IMR-90 (cell line): ENCODE results near the gene THRB. TPM values are rescaled to one million over a fixed set of nuclear protein-coding genes. Genes with fewer than 3 reads are reported as not detected.

Experiments
- ATAC-seq: fragments of 200-7000 bp; cut with Tn5 transposase; 2 replicates; pipeline ENCODE4 v1.9.1; 2020; ENCODE audit warnings: low read depth, mild to moderate bottlenecking, moderate library complexity
- BruUV-seq: library from RNA; stranded (reverse); fragments of 400-500 nt; replicated peaks from 2 replicates; lab custom pipeline; 2021; lab: Mats Ljungman, UMichigan
- CTCF ChIA-PET: fragments of 300-600 bp; formaldehyde crosslinking; extraction: SDS; loops from one replicate; lab custom pipeline; 2021; ENCODE audit warnings: antibody characterized with exemption; lab: Yijun Ruan, JAX
- POLR2A ChIA-PET: fragments of 300-600 bp; sonication (Branson Sonifier 250); formaldehyde crosslinking; loops from one replicate; lab custom pipeline; 2022; ENCODE audit warnings: antibody characterized with exemption; ENCODE audit not compliant: unreplicated experiment; lab: Charles Lee
- DNase-seq: peaks from one replicate; pipeline ENCODE4 v3.0.0; 2013
- H2AFZ ChIP-seq: replicated peaks from 2 replicates; pipeline ENCODE3; 2013; ENCODE audit warnings: low read length, mild to moderate bottlenecking; ENCODE audit not compliant: poor library complexity
- H2AK5ac ChIP-seq: 2 replicates; pipeline ENCODE4 v1.6.1; 2013; ENCODE audit warnings: low read depth, low read length, inconsistent platforms
- H2AK9ac ChIP-seq: replicated peaks from 2 replicates; pipeline ENCODE3; 2013; ENCODE audit warnings: mild to moderate bottlenecking, low read depth, low read length, moderate library complexity; ENCODE audit not compliant: poor library complexity
- H2BK120ac ChIP-seq: 2 replicates; pipeline ENCODE4 v1.6.1; 2013; ENCODE audit warnings: low read depth, low read length, inconsistent platforms
- H2BK15ac ChIP-seq: 3 replicates; pipeline ENCODE4 v1.6.1; 2013; ENCODE audit warnings: low read depth, low read length, inconsistent platforms
- H2BK20ac ChIP-seq: 2 replicates; pipeline ENCODE4 v1.6.1; 2013; ENCODE audit warnings: low read depth, mild to moderate bottlenecking, inconsistent platforms, low read length, moderate library complexity
- H2BK5ac ChIP-seq: 2 replicates; pipeline ENCODE4 v1.6.1; 2013; ENCODE audit warnings: mild to moderate bottlenecking, low read depth, low read length, inconsistent platforms; ENCODE audit not compliant: poor library complexity, severe bottlenecking
- H3K14ac ChIP-seq: replicated peaks from 2 replicates; pipeline ENCODE4 v1.6.1; 2013; ENCODE audit warnings: low read depth, low read length, inconsistent platforms
- H3K18ac ChIP-seq: 2 replicates; pipeline ENCODE4 v1.6.1; 2013; ENCODE audit warnings: low read depth, low read length, control low read depth
- H3K23ac ChIP-seq: 2 replicates; pipeline ENCODE4 v1.6.1; 2013; ENCODE audit warnings: low read depth, low read length, inconsistent platforms
- H3K27ac ChIP-seq: 2 replicates; pipeline ENCODE4 v1.5.1; 2013; ENCODE audit warnings: mild to moderate bottlenecking, control low read depth, low read length; ENCODE audit not compliant: insufficient read depth
- H3K27me3 ChIP-seq: 2 replicates; pipeline ENCODE4 v1.6.1; 2013; ENCODE audit warnings: low read length; ENCODE audit not compliant: control insufficient read depth, insufficient read depth
- H3K36me3 ChIP-seq: 2 replicates; pipeline ENCODE4 v1.6.1; 2013; ENCODE audit warnings: low read length, mixed read lengths; ENCODE audit not compliant: control insufficient read depth, insufficient read depth
- H3K4ac ChIP-seq: 2 replicates; pipeline ENCODE4 v1.6.1; 2013; ENCODE audit warnings: low read depth, low read length, inconsistent platforms
- H3K4me1 ChIP-seq: 2 replicates; pipeline ENCODE4 v1.6.1; 2013; ENCODE audit warnings: low read length, mixed read lengths; ENCODE audit not compliant: control insufficient read depth, insufficient read depth
- H3K4me2 ChIP-seq: 2 replicates; pipeline ENCODE4 v1.6.1; 2013; ENCODE audit warnings: low read depth, mild to moderate bottlenecking, control low read depth, low read length, moderate library complexity
- H3K4me3 ChIP-seq: 2 replicates; pipeline ENCODE4 v1.5.1; 2013; ENCODE audit warnings: low read depth, mild to moderate bottlenecking, control low read depth, low read length, moderate library complexity; ENCODE audit not compliant: insufficient read depth
- H3K56ac ChIP-seq: 2 replicates; pipeline ENCODE4 v1.6.1; 2013; ENCODE audit warnings: low read length, inconsistent platforms; ENCODE audit not compliant: insufficient read depth; ENCODE audit errors: extremely low read depth
- H3K79me1 ChIP-seq, 2 experiments: 2 replicates each; pipeline ENCODE4 v1.6.1; 2013; ENCODE audit warnings: low read length in 2 of 2, inconsistent platforms in 1 of 2, low read depth in 1 of 2
- H3K9ac ChIP-seq: 2 replicates; pipeline ENCODE4 v1.6.1; 2013; ENCODE audit warnings: low read depth, low read length, control low read depth
- H3K9me1 ChIP-seq: 2 replicates; pipeline ENCODE4 v1.6.1; 2013; ENCODE audit warnings: low read length, inconsistent platforms; ENCODE audit not compliant: insufficient read depth
- H3K9me3 ChIP-seq: 2 replicates; pipeline ENCODE4 v1.6.1; 2013; ENCODE audit warnings: low read length; ENCODE audit not compliant: control insufficient read depth, insufficient read depth
- H4K20me1 ChIP-seq: 2 replicates; pipeline ENCODE4 v1.6.1; 2013; ENCODE audit warnings: low read length, inconsistent platforms; ENCODE audit not compliant: insufficient read depth
- H4K5ac ChIP-seq: 2 replicates; pipeline ENCODE4 v1.6.1; 2013; ENCODE audit warnings: mild to moderate bottlenecking, low read depth, low read length, control low read depth
- H4K8ac ChIP-seq, 2 experiments: 2 replicates each; pipeline ENCODE4 v1.6.1; 2013; ENCODE audit warnings: low read depth in 2 of 2, low read length in 2 of 2, control low read depth in 1 of 2, inconsistent platforms in 1 of 2
- H4K91ac ChIP-seq: 2 replicates; pipeline ENCODE4 v1.6.1; 2013; ENCODE audit warnings: low read depth, low read length, inconsistent platforms; ENCODE audit not compliant: insufficient read depth
- BHLHE40 ChIP-seq: fragments of 150-350 bp; IDR thresholded peaks from 2 replicates; pipeline ENCODE4 v1.6.1; 2016; ENCODE audit warnings: mild to moderate bottlenecking, low read depth, low read length
- CEBPB ChIP-seq: IDR thresholded peaks from 2 replicates; pipeline ENCODE4 v1.6.1; 2012; ENCODE audit warnings: low read depth, low read length, improper control_type of control experiment
- CHD1 ChIP-seq: IDR thresholded peaks from 2 replicates; pipeline ENCODE4 v1.6.1; 2012; ENCODE audit warnings: low read depth, low read length, improper control_type of control experiment
- FOS ChIP-seq: fragments of 150-350 bp; IDR thresholded peaks from 2 replicates; pipeline ENCODE4 v1.6.1; 2016; ENCODE audit warnings: low read depth, low read length
- MAFK ChIP-seq: IDR thresholded peaks from 2 replicates; pipeline ENCODE4 v1.6.1; 2012; ENCODE audit warnings: low read depth, low read length, improper control_type of control experiment
- MAZ ChIP-seq: IDR thresholded peaks from 2 replicates; pipeline ENCODE4 v1.6.1; 2012; ENCODE audit warnings: low read depth, mild to moderate bottlenecking, low read length, improper control_type of control experiment, moderate library complexity, borderline replicate concordance
- MXI1 ChIP-seq: IDR thresholded peaks from 2 replicates; pipeline ENCODE4 v1.6.1; 2012; ENCODE audit warnings: low read depth, mild to moderate bottlenecking, low read length, moderate library complexity, borderline replicate concordance
- NFE2L2 ChIP-seq: fragments of 150-350 bp; IDR thresholded peaks from 2 replicates; pipeline ENCODE4 v1.6.1; 2016; ENCODE audit warnings: low read depth, mild to moderate bottlenecking, low read length
- POLR2A ChIP-seq: IDR thresholded peaks from 2 replicates; pipeline ENCODE4 v1.6.1; 2012; ENCODE audit warnings: mild to moderate bottlenecking, low read depth, low read length
- RAD21 ChIP-seq: IDR thresholded peaks from 2 replicates; pipeline ENCODE4 v1.6.1; 2012; ENCODE audit warnings: low read length, improper control_type of control experiment
- RCOR1 ChIP-seq: IDR thresholded peaks from 2 replicates; pipeline ENCODE4 v1.6.1; 2012; ENCODE audit warnings: mild to moderate bottlenecking, low read length, improper control_type of control experiment; ENCODE audit not compliant: insufficient replicate concordance
- RFX5 ChIP-seq: IDR thresholded peaks from 2 replicates; pipeline ENCODE4 v1.8.0; 2012; ENCODE audit warnings: low read depth, mild to moderate bottlenecking, low read length, moderate library complexity
- SMC3 ChIP-seq: fragments of 150-350 bp; IDR thresholded peaks from 2 replicates; pipeline ENCODE4 v1.6.1; 2016; ENCODE audit warnings: low read depth, mild to moderate bottlenecking, antibody characterized with exemption, low read length, moderate library complexity
- WGBS, 2 experiments: methylation state at CpG; one replicate each; pipeline versions ENCODE4 v1.1.5 to v1.1.7; 2013; ENCODE audit warnings: missing lambda C conversion rate in 2 of 2; ENCODE audit not compliant: insufficient read length in 1 of 2; ENCODE audit errors: extremely low coverage in 2 of 2; 5-methylcytosine and 5-hydroxymethylcytosine counted together
- dilution Hi-C: fragments of 300-500 bp; cut with HindIII; formaldehyde crosslinking; loops from one replicate; pipeline ENCODE4 v1.14.3; 2018; ENCODE audit warnings: low sequenced_read_pairs; ENCODE audit not compliant: unreplicated experiment
- in situ Hi-C: fragments of 300-500 bp; cut with MboI; formaldehyde crosslinking; loops from 3 replicates; pipeline ENCODE4 v1.14.3; 2019; ENCODE audit warnings: low sequenced_read_pairs, inconsistent platforms, mixed read lengths
- intact Hi-C: fragments of 100-400 bp; cut with micrococcal nuclease; formaldehyde crosslinking; loops from 2 replicates; pipeline ENCODE4 v1.10.0; 2022
- polyA plus RNA-seq, 3 experiments: library from polyadenylated mRNA; depleted of rRNA; stranded (reverse); fragments of >200 nt; gene quantifications; 2 replicates each; pipeline ENCODE4 v1.2.3, GENCODE V29; 2012; ENCODE audit warnings: low replicate concordance in 1 of 3
- total RNA-seq: library from RNA; depleted of rRNA; stranded (reverse); fragments of >200 nt; gene quantifications from 2 replicates; pipeline ENCODE4 v1.2.3, GENCODE V29; 2012
- TF ChIP-seq, protein P1 (sequence below): fragments of 150-350 bp; IDR thresholded peaks from 2 replicates; pipeline ENCODE4 v1.6.1; 2017; ENCODE audit warnings: mild to moderate bottlenecking, antibody characterized with exemption, low read length, low read depth
- TF ChIP-seq, protein P2 (sequence below): conservative IDR thresholded peaks from 2 replicates; pipeline ENCODE4 v1.5.1; 2012; ENCODE audit warnings: mild to moderate bottlenecking, low read depth, low read length, improper control_type of control experiment
- TF ChIP-seq, protein P3 (sequence below): fragments of 150-350 bp; IDR thresholded peaks from 2 replicates; pipeline ENCODE4 v1.6.1; 2016; ENCODE audit warnings: low read depth, mild to moderate bottlenecking, low read length, moderate library complexity, borderline replicate concordance

THRB gene
- total and polyA plus RNA-seq, 2 of the 4 experiments (the other 2 are of a cell fraction) = under 0.01 TPM; not detected in 1

DNA sequence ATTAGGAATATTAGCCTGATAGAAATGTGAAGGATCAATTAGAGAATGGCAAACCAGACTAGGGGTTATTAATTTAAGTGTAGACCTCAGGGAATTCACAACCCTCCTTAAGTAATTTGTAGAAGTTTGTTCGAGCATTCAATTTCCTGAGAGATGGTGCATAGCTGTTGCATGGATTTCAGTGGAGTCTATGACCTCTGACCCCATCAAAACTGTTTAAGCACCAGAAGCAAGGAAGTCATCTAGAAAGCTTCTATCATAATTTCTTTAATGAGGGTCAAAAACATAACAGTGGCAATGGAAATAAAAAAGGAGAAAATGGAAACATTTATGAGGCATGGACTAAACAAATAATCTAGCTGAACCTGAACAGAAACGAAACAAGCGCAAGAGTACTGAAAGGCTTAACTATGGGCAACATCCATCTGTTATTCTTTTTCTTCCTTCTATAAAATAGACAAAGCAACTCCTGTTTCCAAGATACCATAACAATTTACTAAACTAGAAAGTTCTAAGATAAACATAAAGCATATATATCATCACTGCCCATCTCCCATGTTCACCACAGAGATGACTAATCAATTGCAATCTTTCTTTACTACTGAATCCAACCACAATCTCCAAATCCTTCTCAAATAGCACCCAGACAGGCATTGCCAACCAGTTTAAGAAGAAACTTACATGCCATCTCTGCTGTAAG is 151.4 kb downstream of the THRB start:
- peak; percentile 60 for ATAC-seq
- Histone ChIP-seq H4K91ac (no peak overlapping the region), H3K56ac (no peak overlapping the region), H2AFZ (no peak overlapping the region), H3K4me1 (no peaks in the 10 kb centered on the region), H3K4ac (no peak overlapping the region), H2BK5ac (no peak overlapping the region), H3K27ac (no peak overlapping the region), H3K9ac (no peak overlapping the region), H3K9me1 (no peaks in the 10 kb centered on the region), H3K4me3 (no peak overlapping the region), H3K9me3 (no peaks in the 10 kb centered on the region), H3K36me3 (no peaks in the 10 kb centered on the region), H4K8ac (no peak overlapping the region), H2AK5ac (no peak overlapping the region), H3K27me3 (no peaks in the 10 kb centered on the region; the same call in none of the 2 replicates), H3K79me1 (no peaks in the 10 kb centered on the region), H2BK120ac (no peak overlapping the region), H3K14ac (no peak overlapping the region), H2BK20ac (no peak overlapping the region), H2AK9ac (no peak overlapping the region), H2BK15ac (no peak overlapping the region), H3K18ac (no peak overlapping the region), H3K4me2 (no peak overlapping the region), H4K20me1 (no peaks in the 10 kb centered on the region), H3K23ac (no peak overlapping the region), H4K5ac (no peak overlapping the region)
- in situ Hi-C loops (no loop called here), dilution Hi-C loops (no loop called here), intact Hi-C loops (no loop called here)
- no peak for TF ChIP-seq RCOR1
- no peak for TF ChIP-seq SMC3
- TF ChIP-seq MXI1 = no peak
- no peak for TF ChIP-seq CEBPB
- TF ChIP-seq POLR2A = no peak
- no peak for TF ChIP-seq RAD21
- TF ChIP-seq, protein P1, sequence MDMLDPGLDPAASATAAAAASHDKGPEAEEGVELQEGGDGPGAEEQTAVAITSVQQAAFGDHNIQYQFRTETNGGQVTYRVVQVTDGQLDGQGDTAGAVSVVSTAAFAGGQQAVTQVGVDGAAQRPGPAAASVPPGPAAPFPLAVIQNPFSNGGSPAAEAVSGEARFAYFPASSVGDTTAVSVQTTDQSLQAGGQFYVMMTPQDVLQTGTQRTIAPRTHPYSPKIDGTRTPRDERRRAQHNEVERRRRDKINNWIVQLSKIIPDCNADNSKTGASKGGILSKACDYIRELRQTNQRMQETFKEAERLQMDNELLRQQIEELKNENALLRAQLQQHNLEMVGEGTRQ = no peak
- no peak for TF ChIP-seq MAFK
- TF ChIP-seq, protein P2, sequence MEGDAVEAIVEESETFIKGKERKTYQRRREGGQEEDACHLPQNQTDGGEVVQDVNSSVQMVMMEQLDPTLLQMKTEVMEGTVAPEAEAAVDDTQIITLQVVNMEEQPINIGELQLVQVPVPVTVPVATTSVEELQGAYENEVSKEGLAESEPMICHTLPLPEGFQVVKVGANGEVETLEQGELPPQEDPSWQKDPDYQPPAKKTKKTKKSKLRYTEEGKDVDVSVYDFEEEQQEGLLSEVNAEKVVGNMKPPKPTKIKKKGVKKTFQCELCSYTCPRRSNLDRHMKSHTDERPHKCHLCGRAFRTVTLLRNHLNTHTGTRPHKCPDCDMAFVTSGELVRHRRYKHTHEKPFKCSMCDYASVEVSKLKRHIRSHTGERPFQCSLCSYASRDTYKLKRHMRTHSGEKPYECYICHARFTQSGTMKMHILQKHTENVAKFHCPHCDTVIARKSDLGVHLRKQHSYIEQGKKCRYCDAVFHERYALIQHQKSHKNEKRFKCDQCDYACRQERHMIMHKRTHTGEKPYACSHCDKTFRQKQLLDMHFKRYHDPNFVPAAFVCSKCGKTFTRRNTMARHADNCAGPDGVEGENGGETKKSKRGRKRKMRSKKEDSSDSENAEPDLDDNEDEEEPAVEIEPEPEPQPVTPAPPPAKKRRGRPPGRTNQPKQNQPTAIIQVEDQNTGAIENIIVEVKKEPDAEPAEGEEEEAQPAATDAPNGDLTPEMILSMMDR = no peak
- no peak for TF ChIP-seq NFE2L2
- TF ChIP-seq FOS = no peak
- no peak for TF ChIP-seq CHD1
- no peak for TF ChIP-seq RFX5
- TF ChIP-seq, protein P3, sequence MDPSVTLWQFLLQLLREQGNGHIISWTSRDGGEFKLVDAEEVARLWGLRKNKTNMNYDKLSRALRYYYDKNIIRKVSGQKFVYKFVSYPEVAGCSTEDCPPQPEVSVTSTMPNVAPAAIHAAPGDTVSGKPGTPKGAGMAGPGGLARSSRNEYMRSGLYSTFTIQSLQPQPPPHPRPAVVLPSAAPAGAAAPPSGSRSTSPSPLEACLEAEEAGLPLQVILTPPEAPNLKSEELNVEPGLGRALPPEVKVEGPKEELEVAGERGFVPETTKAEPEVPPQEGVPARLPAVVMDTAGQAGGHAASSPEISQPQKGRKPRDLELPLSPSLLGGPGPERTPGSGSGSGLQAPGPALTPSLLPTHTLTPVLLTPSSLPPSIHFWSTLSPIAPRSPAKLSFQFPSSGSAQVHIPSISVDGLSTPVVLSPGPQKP = no peak
- TF ChIP-seq MAZ = no peak
- no peak for TF ChIP-seq BHLHE40
- POLR2A ChIA-PET = no interaction called here
- no TSS peak for BruUV-seq
- DNase-seq = peak; percentile 13
- WGBS, 2 experiments = 21% methylated on average over 2 of the region's 3 CpGs; no CpG with 5 or more reads in 1 of the 2 experiments
- CTCF ChIA-PET = interaction anchor here (0.7 kb wide), 1 partner anchor 12 kb away, joined by 3 read pairs; no protein-coding TSS in a partner anchor
